ENCODE data around the gene CYP19A1. TPM values are rescaled to one million over a fixed set of nuclear protein-coding genes. Genes with fewer than 3 reads are reported as not detected.

CYP19A1 gene
- total and polyA plus RNA-seq, 2 of the 8 experiments (the other 6 are each of a cell fraction or from before 2014, with no cell fraction given) = not detected

- no peak for TF ChIP-seq SAP30 (IDR thresholded peaks at IDR 0.05; ENCODE audit: insufficient read depth, insufficient replicate concordance, low read length)
- TF ChIP-seq JUND (IDR thresholded peaks at IDR 0.05; ENCODE audit: low read length) = no peak
- TF ChIP-seq CHD2 (IDR thresholded peaks at IDR 0.05; ENCODE audit: low read length) = no peak
- no peak for TF ChIP-seq USF2 (IDR thresholded peaks at IDR 0.05; ENCODE audit: low read length)
- TF ChIP-seq CEBPB (IDR thresholded peaks at IDR 0.05; ENCODE audit: low read depth, low read length) = no peak
- no peak for TF ChIP-seq POLR2A (IDR thresholded peaks at IDR 0.05; ENCODE audit: control extremely low read depth in 1 of 2, low read depth in 2 of 2, low read length in 2 of 2)
These were observed 108.5 kb downstream of the CYP19A1 start (continued) for GRCh38 chr15:51229907-51230330.
